Neural progenitor cell (in vitro differentiated cells): ENCODE measurements around the gene DMRTC2.

Source experiments
- CTCF ChIP-seq: fragments of 200-600 bp; sonication (generic); IDR thresholded peaks from 2 replicates; pipeline ENCODE4 v1.5.1; 2017; ENCODE audit warnings: antibody characterized with exemption, mild to moderate bottlenecking
- EZH2 ChIP-seq: fragments of 200-600 bp; sonication (generic); IDR thresholded peaks from 2 replicates; pipeline ENCODE4 v1.6.1; 2017; ENCODE audit warnings: antibody characterized with exemption, mild to moderate bottlenecking, moderate library complexity
- EZH2phosphoT487 ChIP-seq: fragments of 200-600 bp; sonication (generic); IDR thresholded peaks from 2 replicates; pipeline ENCODE4 v1.6.1; 2017; ENCODE audit warnings: antibody characterized with exemption

- TF ChIP-seq EZH2phosphoT487 (no peak), CTCF (peak; percentile 62), EZH2 (no peak)
Observed at GRCh38 chr19:41821003-41821735, 23.7 kb upstream of the DMRTC2 start.
